DOHH2 (cell line): ENCODE measurements around the gene HLA-DPB1.
"Not testable (repeated sequence)": the region's sequence is repeated elsewhere in the genome, so short reads cannot be mapped to it uniquely, and the experiment has no call there.

Experiments used
- H3F3A ChIP-seq: fragments of 200-600 bp; sonication (generic), shearing (Covaris generic); 2 replicates; pipeline ENCODE4 v1.6.0; 2016; ENCODE audit warnings: antibody characterized with exemption, mild to moderate bottlenecking; ENCODE audit not compliant: control insufficient read depth, insufficient read depth
- H3K27ac ChIP-seq: fragments of 200-600 bp; sonication (generic); 2 replicates; pipeline ENCODE4 v1.5.1; 2014; ENCODE audit warnings: low read depth, mild to moderate bottlenecking, low read length, moderate library complexity
- H3K27me3 ChIP-seq: fragments of 200-600 bp; sonication (generic); 2 replicates; pipeline ENCODE4 v1.6.1; 2014; ENCODE audit warnings: mild to moderate bottlenecking, low read length, mixed read lengths; ENCODE audit not compliant: control insufficient read depth
- H3K36me3 ChIP-seq: fragments of 200-600 bp; sonication (generic); 2 replicates; pipeline ENCODE4 v1.6.1; 2014; ENCODE audit warnings: mild to moderate bottlenecking, low read length, moderate library complexity, mixed read lengths; ENCODE audit not compliant: control insufficient read depth
- H3K4me1 ChIP-seq: fragments of 200-600 bp; sonication (generic); 2 replicates; pipeline ENCODE4 v1.6.1; 2014; ENCODE audit warnings: mild to moderate bottlenecking, low read length, mixed read lengths; ENCODE audit not compliant: control insufficient read depth
- H3K4me2 ChIP-seq: fragments of 200-600 bp; sonication (generic); 2 replicates; pipeline ENCODE4 v1.6.0; 2014; ENCODE audit warnings: mild to moderate bottlenecking, low read length, moderate library complexity
- H3K4me3 ChIP-seq: fragments of 200-600 bp; sonication (generic); 2 replicates; pipeline ENCODE4 v1.5.1; 2014; ENCODE audit warnings: mild to moderate bottlenecking, low read length, mixed read lengths
- H3K79me2 ChIP-seq: fragments of 200-600 bp; sonication (generic); 2 replicates; pipeline ENCODE4 v1.6.1; 2014; ENCODE audit warnings: mild to moderate bottlenecking, low read length, mixed read lengths; ENCODE audit not compliant: control insufficient read depth
- H3K9me2 ChIP-seq: fragments of 200-600 bp; sonication (generic); replicated peaks from 2 replicates; pipeline ENCODE4 v1.6.1; 2014; ENCODE audit warnings: mild to moderate bottlenecking, low read length, mixed read lengths; ENCODE audit not compliant: control insufficient read depth
- H3K9me3 ChIP-seq: fragments of 200-600 bp; sonication (generic); 2 replicates; pipeline ENCODE4 v1.6.1; 2014; ENCODE audit warnings: antibody characterized with exemption, low read length, mixed read lengths; ENCODE audit not compliant: control insufficient read depth, insufficient read depth
- H4K20me1 ChIP-seq: fragments of 200-600 bp; sonication (generic); 2 replicates; pipeline ENCODE4 v1.6.0; 2014; ENCODE audit warnings: low read depth, mild to moderate bottlenecking, antibody characterized with exemption, low read length, moderate library complexity; ENCODE audit not compliant: control insufficient read depth, insufficient read depth
- EZH2phosphoT487 ChIP-seq: fragments of 200-600 bp; sonication (generic); IDR thresholded peaks from 2 replicates; pipeline ENCODE4 v1.6.1; 2017; ENCODE audit warnings: borderline replicate concordance, mild to moderate bottlenecking, antibody characterized with exemption, low read length, moderate library complexity, mixed read lengths
- TF ChIP-seq, protein P1 (sequence below): fragments of 200-600 bp; sonication (generic); IDR thresholded peaks from one replicate; pipeline ENCODE4 v1.5.1; 2014; ENCODE audit warnings: antibody characterized with exemption, mild to moderate bottlenecking, low read depth, low read length; ENCODE audit not compliant: poor library complexity, severe bottlenecking

HLA-DPB1 gene

DNA sequence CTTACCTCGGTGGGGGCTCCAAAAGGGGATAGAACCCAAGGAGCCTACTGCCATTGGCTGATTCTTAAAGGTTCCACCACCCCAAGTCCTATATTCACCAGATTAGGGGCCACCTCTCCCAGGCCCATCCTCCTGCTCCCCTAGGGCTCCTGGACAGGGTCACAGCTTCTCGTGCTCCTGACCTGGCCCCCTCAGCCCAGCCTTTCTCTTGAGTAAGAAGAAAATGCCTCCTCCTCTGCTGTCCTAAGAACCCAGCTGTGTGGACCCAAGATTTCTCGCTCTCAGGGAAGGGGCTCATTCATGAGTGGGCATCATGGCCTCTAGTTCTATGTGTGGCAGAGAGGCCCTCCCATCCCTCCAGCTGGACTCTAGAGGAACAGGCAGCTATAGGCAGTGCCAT, 16.6 kb downstream of the HLA-DPB1 start:
- H3K4me1 ChIP-seq, result peaks cover 5% of the 10 kb centered on the region; the same call in 1 of the 2 replicates

DNA sequence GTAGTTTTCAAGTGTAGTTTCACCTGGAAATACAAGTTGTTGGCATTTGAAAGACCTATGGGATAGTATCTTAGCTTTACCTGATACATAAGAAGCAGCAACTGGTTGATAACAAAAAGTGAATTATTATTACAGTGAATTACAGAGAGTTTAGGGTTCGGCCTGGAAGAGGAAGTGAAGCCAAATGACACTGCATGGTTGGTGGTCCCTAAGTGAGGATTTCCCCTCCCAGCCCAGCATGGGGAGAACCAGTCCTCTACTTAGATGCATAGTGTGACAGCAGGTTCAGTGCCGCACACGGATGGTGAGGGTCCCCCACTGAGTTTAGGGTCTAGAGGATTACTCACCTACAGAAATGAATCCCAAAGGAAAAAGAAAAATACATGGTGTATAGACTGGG, 18.1 kb downstream of the HLA-DPB1 start:
- H3K4me2 ChIP-seq, result no peak overlapping the region
- no peaks in the 10 kb centered on the region for H3K27me3 ChIP-seq
- TF ChIP-seq, protein P1, sequence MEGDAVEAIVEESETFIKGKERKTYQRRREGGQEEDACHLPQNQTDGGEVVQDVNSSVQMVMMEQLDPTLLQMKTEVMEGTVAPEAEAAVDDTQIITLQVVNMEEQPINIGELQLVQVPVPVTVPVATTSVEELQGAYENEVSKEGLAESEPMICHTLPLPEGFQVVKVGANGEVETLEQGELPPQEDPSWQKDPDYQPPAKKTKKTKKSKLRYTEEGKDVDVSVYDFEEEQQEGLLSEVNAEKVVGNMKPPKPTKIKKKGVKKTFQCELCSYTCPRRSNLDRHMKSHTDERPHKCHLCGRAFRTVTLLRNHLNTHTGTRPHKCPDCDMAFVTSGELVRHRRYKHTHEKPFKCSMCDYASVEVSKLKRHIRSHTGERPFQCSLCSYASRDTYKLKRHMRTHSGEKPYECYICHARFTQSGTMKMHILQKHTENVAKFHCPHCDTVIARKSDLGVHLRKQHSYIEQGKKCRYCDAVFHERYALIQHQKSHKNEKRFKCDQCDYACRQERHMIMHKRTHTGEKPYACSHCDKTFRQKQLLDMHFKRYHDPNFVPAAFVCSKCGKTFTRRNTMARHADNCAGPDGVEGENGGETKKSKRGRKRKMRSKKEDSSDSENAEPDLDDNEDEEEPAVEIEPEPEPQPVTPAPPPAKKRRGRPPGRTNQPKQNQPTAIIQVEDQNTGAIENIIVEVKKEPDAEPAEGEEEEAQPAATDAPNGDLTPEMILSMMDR, result no peak
- no peak for TF ChIP-seq EZH2phosphoT487
- no peaks in the 10 kb centered on the region for H4K20me1 ChIP-seq
- peaks cover 5% of the 10 kb centered on the region; the same call in 1 of the 2 replicates for H3K4me1 ChIP-seq
- H3F3A ChIP-seq, result 0 out of 2 replicates have a peak, but pooled peaks cover 2% of the 10 kb centered on the region
- H3K79me2 ChIP-seq, result no peaks in the 10 kb centered on the region
- no peak overlapping the region for H3K27ac ChIP-seq
- no peaks in the 10 kb centered on the region for H3K9me2 ChIP-seq
- no peaks in the 10 kb centered on the region for H3K36me3 ChIP-seq
- no peak overlapping the region for H3K4me3 ChIP-seq
- peaks cover 3% of the 10 kb centered on the region for H3K9me3 ChIP-seq

More for the DNA sequence above, 16.6 kb downstream of the HLA-DPB1 start:
- Histone ChIP-seq H3K36me3 (no peaks in the 10 kb centered on the region), H3K4me3 (no peak overlapping the region), H3K27me3 (no peaks in the 10 kb centered on the region), H3K9me2 (no peaks in the 10 kb centered on the region), H3K4me2 (no peak overlapping the region), H3F3A (0 out of 2 replicates have a peak, but pooled peaks cover 2% of the 10 kb centered on the region), H3K9me3 (peaks cover 3% of the 10 kb centered on the region; the same call in 1 of the 2 replicates), H4K20me1 (no peaks in the 10 kb centered on the region), H3K79me2 (no peaks in the 10 kb centered on the region), H3K27ac (no peak overlapping the region)
- TF ChIP-seq EZH2phosphoT487, result no peak
- TF ChIP-seq, protein P1, result no peak

DNA sequence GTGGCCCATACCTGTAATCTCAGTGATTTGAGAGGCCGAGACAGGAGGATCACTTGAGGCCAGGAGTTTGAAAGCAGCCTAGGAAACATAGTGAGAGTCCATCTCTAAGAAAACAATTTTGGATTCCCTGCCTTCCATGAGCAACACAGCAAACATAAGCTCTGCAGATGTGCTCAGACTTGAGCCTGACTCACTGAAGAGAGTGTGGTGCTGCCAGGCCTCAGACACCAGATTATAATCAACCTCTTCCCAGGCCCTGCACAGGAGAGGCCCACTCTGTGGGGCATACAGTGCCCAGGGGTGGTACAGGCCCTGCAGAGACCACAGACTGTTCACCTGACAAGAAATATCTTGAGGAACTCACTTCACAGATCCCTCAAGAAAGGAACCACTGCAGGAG, 19.9 kb downstream of the HLA-DPB1 start:
- Histone ChIP-seq H3K4me2 (no peak overlapping the region), H3K9me2 (no peaks in the 10 kb centered on the region), H3K27ac (no peak overlapping the region), H3K27me3 (no peaks in the 10 kb centered on the region), H3K79me2 (no peaks in the 10 kb centered on the region), H3K36me3 (no peaks in the 10 kb centered on the region), H3K9me3 (peaks cover 7% of the 10 kb centered on the region), H3F3A (no peaks in the 10 kb centered on the region), H3K4me3 (no peak overlapping the region), H3K4me1 (peaks cover 5% of the 10 kb centered on the region; the same call in 1 of the 2 replicates), H4K20me1 (no peaks in the 10 kb centered on the region)
- no peak for TF ChIP-seq EZH2phosphoT487
- TF ChIP-seq, protein P1, result no peak

DNA sequence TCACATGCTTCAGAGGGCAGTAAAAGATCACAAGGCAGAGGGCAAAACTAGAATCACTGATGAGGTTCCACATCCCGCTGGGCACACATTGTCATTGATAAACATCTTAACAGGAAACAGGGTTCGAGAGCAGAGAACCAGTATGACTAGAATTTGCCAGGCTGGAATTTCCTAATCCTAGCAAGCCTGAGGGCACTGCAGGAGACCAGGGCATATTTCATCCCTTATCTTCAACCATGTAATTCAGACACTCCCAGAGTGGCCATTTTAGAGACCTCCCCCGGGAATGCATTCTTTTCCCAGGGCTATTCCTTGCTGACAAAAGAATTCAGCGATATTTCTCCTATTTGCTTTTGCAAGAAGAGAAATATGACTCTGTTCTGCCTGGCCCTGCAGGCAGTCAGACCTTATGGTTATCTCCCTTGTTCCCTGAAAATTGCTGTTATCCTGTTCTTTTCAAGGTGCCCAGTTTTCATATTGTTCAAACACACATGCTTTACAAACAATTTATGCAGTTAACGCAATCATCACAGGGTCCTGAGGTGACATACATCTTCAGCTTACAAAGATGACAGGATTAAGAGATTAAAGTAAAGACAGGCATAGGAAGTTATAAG, 25.4 kb downstream of the HLA-DPB1 start:
- not testable (repeated sequence) for H3K9me2 ChIP-seq, H3K4me3 ChIP-seq, H4K20me1 ChIP-seq, H3K36me3 ChIP-seq, H3K27me3 ChIP-seq, H3F3A ChIP-seq, H3K4me2 ChIP-seq, H3K27ac ChIP-seq, H3K4me1 ChIP-seq, H3K79me2 ChIP-seq
- peaks cover 25% of the 10 kb centered on the region for H3K9me3 ChIP-seq
